IMR-90 (cell line): ENCODE data around the gene MAP2K2. TPM values are rescaled to one million over a fixed set of nuclear protein-coding genes. Genes with fewer than 3 reads are reported as not detected.

Experiments used
- ATAC-seq: fragments of 200-7000 bp; cut with Tn5 transposase; 2 replicates; pipeline ENCODE4 v1.9.1; 2020; ENCODE audit warnings: low read depth, mild to moderate bottlenecking, moderate library complexity
- BruUV-seq: library from RNA; stranded (reverse); fragments of 400-500 nt; replicated peaks from 2 replicates; lab custom pipeline; 2021; lab: Mats Ljungman, UMichigan
- CTCF ChIA-PET: fragments of 300-600 bp; formaldehyde crosslinking; extraction: SDS; loops from one replicate; lab custom pipeline; 2021; ENCODE audit warnings: antibody characterized with exemption; lab: Yijun Ruan, JAX
- POLR2A ChIA-PET: fragments of 300-600 bp; sonication (Branson Sonifier 250); formaldehyde crosslinking; loops from one replicate; lab custom pipeline; 2022; ENCODE audit warnings: antibody characterized with exemption; ENCODE audit not compliant: unreplicated experiment; lab: Charles Lee
- DNase-seq: peaks from one replicate; pipeline ENCODE4 v3.0.0; 2013
- H2AFZ ChIP-seq: replicated peaks from 2 replicates; pipeline ENCODE3; 2013; ENCODE audit warnings: low read length, mild to moderate bottlenecking; ENCODE audit not compliant: poor library complexity
- H2AK5ac ChIP-seq: 2 replicates; pipeline ENCODE4 v1.6.1; 2013; ENCODE audit warnings: low read depth, low read length, inconsistent platforms
- H2AK9ac ChIP-seq: replicated peaks from 2 replicates; pipeline ENCODE3; 2013; ENCODE audit warnings: mild to moderate bottlenecking, low read depth, low read length, moderate library complexity; ENCODE audit not compliant: poor library complexity
- H2BK120ac ChIP-seq: 2 replicates; pipeline ENCODE4 v1.6.1; 2013; ENCODE audit warnings: low read depth, low read length, inconsistent platforms
- H2BK15ac ChIP-seq: 3 replicates; pipeline ENCODE4 v1.6.1; 2013; ENCODE audit warnings: low read depth, low read length, inconsistent platforms
- H2BK20ac ChIP-seq: 2 replicates; pipeline ENCODE4 v1.6.1; 2013; ENCODE audit warnings: low read depth, mild to moderate bottlenecking, inconsistent platforms, low read length, moderate library complexity
- H2BK5ac ChIP-seq: 2 replicates; pipeline ENCODE4 v1.6.1; 2013; ENCODE audit warnings: mild to moderate bottlenecking, low read depth, low read length, inconsistent platforms; ENCODE audit not compliant: poor library complexity, severe bottlenecking
- H3K14ac ChIP-seq: replicated peaks from 2 replicates; pipeline ENCODE4 v1.6.1; 2013; ENCODE audit warnings: low read depth, low read length, inconsistent platforms
- H3K18ac ChIP-seq: 2 replicates; pipeline ENCODE4 v1.6.1; 2013; ENCODE audit warnings: low read depth, low read length, control low read depth
- H3K23ac ChIP-seq: 2 replicates; pipeline ENCODE4 v1.6.1; 2013; ENCODE audit warnings: low read depth, low read length, inconsistent platforms
- H3K27ac ChIP-seq: 2 replicates; pipeline ENCODE4 v1.5.1; 2013; ENCODE audit warnings: mild to moderate bottlenecking, control low read depth, low read length; ENCODE audit not compliant: insufficient read depth
- H3K27me3 ChIP-seq: 2 replicates; pipeline ENCODE4 v1.6.1; 2013; ENCODE audit warnings: low read length; ENCODE audit not compliant: control insufficient read depth, insufficient read depth
- H3K36me3 ChIP-seq: 2 replicates; pipeline ENCODE4 v1.6.1; 2013; ENCODE audit warnings: low read length, mixed read lengths; ENCODE audit not compliant: control insufficient read depth, insufficient read depth
- H3K4ac ChIP-seq: 2 replicates; pipeline ENCODE4 v1.6.1; 2013; ENCODE audit warnings: low read depth, low read length, inconsistent platforms
- H3K4me1 ChIP-seq: 2 replicates; pipeline ENCODE4 v1.6.1; 2013; ENCODE audit warnings: low read length, mixed read lengths; ENCODE audit not compliant: control insufficient read depth, insufficient read depth
- H3K4me2 ChIP-seq: 2 replicates; pipeline ENCODE4 v1.6.1; 2013; ENCODE audit warnings: low read depth, mild to moderate bottlenecking, control low read depth, low read length, moderate library complexity
- H3K4me3 ChIP-seq: 2 replicates; pipeline ENCODE4 v1.5.1; 2013; ENCODE audit warnings: low read depth, mild to moderate bottlenecking, control low read depth, low read length, moderate library complexity; ENCODE audit not compliant: insufficient read depth
- H3K56ac ChIP-seq: 2 replicates; pipeline ENCODE4 v1.6.1; 2013; ENCODE audit warnings: low read length, inconsistent platforms; ENCODE audit not compliant: insufficient read depth; ENCODE audit errors: extremely low read depth
- H3K79me1 ChIP-seq, 2 experiments: 2 replicates each; pipeline ENCODE4 v1.6.1; 2013; ENCODE audit warnings: low read length in 2 of 2, inconsistent platforms in 1 of 2, low read depth in 1 of 2
- H3K9ac ChIP-seq: 2 replicates; pipeline ENCODE4 v1.6.1; 2013; ENCODE audit warnings: low read depth, low read length, control low read depth
- H3K9me1 ChIP-seq: 2 replicates; pipeline ENCODE4 v1.6.1; 2013; ENCODE audit warnings: low read length, inconsistent platforms; ENCODE audit not compliant: insufficient read depth
- H3K9me3 ChIP-seq: 2 replicates; pipeline ENCODE4 v1.6.1; 2013; ENCODE audit warnings: low read length; ENCODE audit not compliant: control insufficient read depth, insufficient read depth
- H4K20me1 ChIP-seq: 2 replicates; pipeline ENCODE4 v1.6.1; 2013; ENCODE audit warnings: low read length, inconsistent platforms; ENCODE audit not compliant: insufficient read depth
- H4K5ac ChIP-seq: 2 replicates; pipeline ENCODE4 v1.6.1; 2013; ENCODE audit warnings: mild to moderate bottlenecking, low read depth, low read length, control low read depth
- H4K8ac ChIP-seq, 2 experiments: 2 replicates each; pipeline ENCODE4 v1.6.1; 2013; ENCODE audit warnings: low read depth in 2 of 2, low read length in 2 of 2, control low read depth in 1 of 2, inconsistent platforms in 1 of 2
- H4K91ac ChIP-seq: 2 replicates; pipeline ENCODE4 v1.6.1; 2013; ENCODE audit warnings: low read depth, low read length, inconsistent platforms; ENCODE audit not compliant: insufficient read depth
- BHLHE40 ChIP-seq: fragments of 150-350 bp; IDR thresholded peaks from 2 replicates; pipeline ENCODE4 v1.6.1; 2016; ENCODE audit warnings: mild to moderate bottlenecking, low read depth, low read length
- CEBPB ChIP-seq: IDR thresholded peaks from 2 replicates; pipeline ENCODE4 v1.6.1; 2012; ENCODE audit warnings: low read depth, low read length, improper control_type of control experiment
- FOS ChIP-seq: fragments of 150-350 bp; IDR thresholded peaks from 2 replicates; pipeline ENCODE4 v1.6.1; 2016; ENCODE audit warnings: low read depth, low read length
- MAZ ChIP-seq: IDR thresholded peaks from 2 replicates; pipeline ENCODE4 v1.6.1; 2012; ENCODE audit warnings: low read depth, mild to moderate bottlenecking, low read length, improper control_type of control experiment, moderate library complexity, borderline replicate concordance
- RAD21 ChIP-seq: IDR thresholded peaks from 2 replicates; pipeline ENCODE4 v1.6.1; 2012; ENCODE audit warnings: low read length, improper control_type of control experiment
- RCOR1 ChIP-seq: IDR thresholded peaks from 2 replicates; pipeline ENCODE4 v1.6.1; 2012; ENCODE audit warnings: mild to moderate bottlenecking, low read length, improper control_type of control experiment; ENCODE audit not compliant: insufficient replicate concordance
- WGBS, 2 experiments: methylation state at CpG; one replicate each; pipeline versions ENCODE4 v1.1.5 to v1.1.7; 2013; ENCODE audit warnings: missing lambda C conversion rate in 2 of 2; ENCODE audit not compliant: insufficient read length in 1 of 2; ENCODE audit errors: extremely low coverage in 2 of 2; 5-methylcytosine and 5-hydroxymethylcytosine counted together
- dilution Hi-C: fragments of 300-500 bp; cut with HindIII; formaldehyde crosslinking; loops from one replicate; pipeline ENCODE4 v1.14.3; 2018; ENCODE audit warnings: low sequenced_read_pairs; ENCODE audit not compliant: unreplicated experiment
- in situ Hi-C: fragments of 300-500 bp; cut with MboI; formaldehyde crosslinking; loops from 3 replicates; pipeline ENCODE4 v1.14.3; 2019; ENCODE audit warnings: low sequenced_read_pairs, inconsistent platforms, mixed read lengths
- intact Hi-C: fragments of 100-400 bp; cut with micrococcal nuclease; formaldehyde crosslinking; loops from 2 replicates; pipeline ENCODE4 v1.10.0; 2022
- polyA plus RNA-seq, 3 experiments: library from polyadenylated mRNA; depleted of rRNA; stranded (reverse); fragments of >200 nt; gene quantifications; 2 replicates each; pipeline ENCODE4 v1.2.3, GENCODE V29; 2012; ENCODE audit warnings: low replicate concordance in 1 of 3
- total RNA-seq: library from RNA; depleted of rRNA; stranded (reverse); fragments of >200 nt; gene quantifications from 2 replicates; pipeline ENCODE4 v1.2.3, GENCODE V29; 2012

Gene MAP2K2
- total and polyA plus RNA-seq, 2 of the 4 experiments (the other 2 are of a cell fraction) = 115 to 151 TPM

DNA sequence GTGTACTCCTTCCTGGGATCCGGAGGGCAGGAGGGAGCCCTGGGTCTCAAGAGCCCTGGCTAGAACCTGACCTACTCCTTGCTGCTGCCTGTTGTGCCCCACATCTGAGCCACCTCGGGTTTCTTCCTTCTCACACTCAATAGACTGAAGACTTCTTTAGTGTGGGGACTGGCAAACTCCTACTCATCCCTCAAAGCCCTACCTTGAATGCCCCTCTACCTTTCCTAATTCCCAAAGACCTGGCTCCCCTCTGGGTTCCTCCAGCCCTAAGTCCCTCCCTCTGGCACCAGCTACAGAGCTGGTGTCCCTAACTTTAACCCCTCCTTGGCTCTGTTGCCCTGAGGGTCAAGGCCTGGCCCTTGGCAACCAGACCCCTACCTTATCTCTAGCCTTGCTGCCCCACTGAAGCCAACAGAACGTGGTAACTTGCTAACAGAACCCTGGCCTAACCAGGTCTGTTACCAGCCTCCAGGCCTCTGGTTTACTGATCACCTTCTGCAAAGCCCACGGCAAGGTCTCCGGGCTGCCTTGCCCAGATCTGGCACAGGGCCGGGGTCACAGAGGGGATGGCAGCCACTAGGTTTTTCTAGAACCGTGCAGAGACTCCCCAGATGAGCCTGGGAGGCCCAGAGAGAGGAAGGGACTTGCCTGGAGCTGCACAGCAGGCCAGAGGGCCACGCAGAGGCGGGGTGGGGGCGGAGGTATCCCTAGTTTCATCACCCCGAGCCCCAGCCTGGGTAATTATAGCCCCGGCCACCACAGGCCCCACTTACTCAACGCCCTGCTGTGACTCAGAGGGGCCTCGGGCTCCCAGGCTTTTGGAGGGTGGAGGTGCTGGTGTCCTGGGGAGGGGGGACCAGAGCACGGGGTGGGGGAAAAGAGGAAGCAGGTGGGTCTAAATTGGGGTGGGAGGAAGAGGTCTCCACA, 72.5 kb downstream of the MAP2K2 start:
- intact Hi-C loops = no loop called here
- Histone ChIP-seq H3K9me1 (peaks cover 10% of the 10 kb centered on the region), H3K27me3 (no peaks in the 10 kb centered on the region), H3K36me3 (peaks cover 59% of the 10 kb centered on the region), H2AFZ (peak overlapping the region; percentile 13), H2AK5ac (peak overlapping the region; percentile 70; the same call in 1 of the 2 replicates), H2BK5ac (peak overlapping the region; percentile 49), H3K4ac (peak overlapping the region; percentile 10; the same call in 1 of the 2 replicates), H4K8ac (0 out of 4 replicates have a peak overlapping the region, but pooled peaks of 1 of the 2 experiments have one; percentile 19), H2BK120ac (no peak overlapping the region), H2AK9ac (peak overlapping the region; percentile 65), H3K27ac (peak overlapping the region; percentile 75; the same call in 1 of the 2 replicates), H3K4me2 (0 out of 2 replicates have a peak overlapping the region, but pooled peaks have one; percentile 8), H2BK20ac (no peak overlapping the region), H3K4me1 (peaks cover 19% of the 10 kb centered on the region), H3K56ac (no peak overlapping the region), H3K9ac (peak overlapping the region; percentile 3; the same call in 1 of the 2 replicates), H3K14ac (no peak overlapping the region), H2BK15ac (no peak overlapping the region), H3K18ac (no peak overlapping the region), H4K5ac (no peak overlapping the region), H3K79me1 (peaks cover 10 to 58% of the 10 kb centered on the region in 2 experiments), H3K4me3 (no peak overlapping the region), H4K91ac (no peak overlapping the region), H3K23ac (peak overlapping the region; percentile 39; the same call in 1 of the 2 replicates), H4K20me1 (peaks cover 88% of the 10 kb centered on the region), H3K9me3 (no peaks in the 10 kb centered on the region)
- ATAC-seq = peak; percentile 68
- WGBS, 2 experiments = 96% methylated on average over 5 of the region's 15 CpGs; no CpG with 5 or more reads in 1 of the 2 experiments
- no TSS peak for BruUV-seq
- CTCF ChIA-PET = interaction anchor here (0.5 kb wide), 1 partner anchor 756 kb away, joined by 3 read pairs; no protein-coding TSS in a partner anchor
- TF ChIP-seq RCOR1 (no peak), BHLHE40 (no peak), FOS (0 out of 2 replicates have a peak, but pooled peaks have one; percentile 43), CEBPB (peak; percentile 82), RAD21 (no peak), MAZ (peak; percentile 63; the same call in 1 of the 2 replicates)
- dilution Hi-C loops = no loop called here
- in situ Hi-C loops = no loop called here
- DNase-seq = peak; percentile 55
- POLR2A ChIA-PET = no interaction called here
